Measurements from ENCODE around the gene TMEM37.

The TMEM37 gene

GRCh38 chr2:119431976-119432850 lies 559 bp downstream of the TMEM37 start:
- in situ Hi-C loops (cut with HindIII; ENCODE audit: low sequenced_read_pairs) = no loop called here

- in situ Hi-C loops (cut with HindIII; ENCODE audit: low sequenced_read_pairs) = no loop called here
Measured at GRCh38 chr2:119432851-119433522, 1.3 kb downstream of the TMEM37 start.

GRCh38 chr2:119433636-119434327 lies 2.1 kb downstream of the TMEM37 start:
- in situ Hi-C loops (cut with HindIII; ENCODE audit: low sequenced_read_pairs) = no loop called here

GRCh38 chr2:119434664-119435063 lies 3.0 kb downstream of the TMEM37 start:
- in situ Hi-C loops (cut with HindIII; ENCODE audit: low sequenced_read_pairs) = no loop called here

GRCh38 chr2:119435081-119435952 lies 3.7 kb downstream of the TMEM37 start:
- in situ Hi-C loops (cut with HindIII; ENCODE audit: low sequenced_read_pairs) = no loop called here

- in situ Hi-C loops (cut with HindIII; ENCODE audit: low sequenced_read_pairs) = no loop called here
Measured at GRCh38 chr2:119435953-119436297, 4.3 kb downstream of the TMEM37 start.

GRCh38 chr2:119436993-119437772 lies 5.5 kb downstream of the TMEM37 start:
- in situ Hi-C loops (cut with HindIII; ENCODE audit: low sequenced_read_pairs) = no loop called here

- in situ Hi-C loops (cut with HindIII; ENCODE audit: low sequenced_read_pairs) = no loop called here
Measured at GRCh38 chr2:119438128-119438656, 6.5 kb downstream of the TMEM37 start.

- in situ Hi-C loops (cut with HindIII; ENCODE audit: low sequenced_read_pairs) = no loop called here
Measured at GRCh38 chr2:119438726-119439284, 7.2 kb downstream of the TMEM37 start.

- in situ Hi-C loops (cut with HindIII; ENCODE audit: low sequenced_read_pairs) = no loop called here
Measured at GRCh38 chr2:119439574-119440500, 8.2 kb downstream of the TMEM37 start.

- in situ Hi-C loops (cut with HindIII; ENCODE audit: low sequenced_read_pairs) = no loop called here
Measured at GRCh38 chr2:119440501-119440870, 8.8 kb downstream of the TMEM37 start.

GRCh38 chr2:119440873-119441272 lies 9.2 kb downstream of the TMEM37 start:
- in situ Hi-C loops (cut with HindIII; ENCODE audit: low sequenced_read_pairs) = no loop called here

GRCh38 chr2:119441376-119442225 lies 9.9 kb downstream of the TMEM37 start:
- in situ Hi-C loops (cut with HindIII; ENCODE audit: low sequenced_read_pairs) = no loop called here

GRCh38 chr2:119442226-119442619 lies 10.6 kb downstream of the TMEM37 start:
- in situ Hi-C loops (cut with HindIII; ENCODE audit: low sequenced_read_pairs) = no loop called here

GRCh38 chr2:119442850-119443249 lies 11.2 kb downstream of the TMEM37 start:
- in situ Hi-C loops (cut with HindIII; ENCODE audit: low sequenced_read_pairs) = no loop called here

GRCh38 chr2:119446037-119446436 lies 14.4 kb downstream of the TMEM37 start:
- in situ Hi-C loops (cut with HindIII; ENCODE audit: low sequenced_read_pairs) = no loop called here

- in situ Hi-C loops (cut with HindIII; ENCODE audit: low sequenced_read_pairs) = no loop called here
Measured at GRCh38 chr2:119448427-119449141, 16.9 kb downstream of the TMEM37 start.

All from endothelial cell of hepatic sinusoid (primary cell).